ENCODE results near the gene KRTAP5-8. TPM values are rescaled to one million over a fixed set of nuclear protein-coding genes. Genes with fewer than 3 reads are reported as not detected.

The KRTAP5-8 gene
- total and polyA plus RNA-seq, 2 experiments from 2014 or later = not detected

GRCh38 chr11:71562120-71562519 lies 24.3 kb downstream of the KRTAP5-8 start:
- H3K9me2 ChIP-seq (ENCODE audit: insufficient read depth) = no peaks in the 10 kb centered on the region
- no peak for DNase-seq (ENCODE audit: low spot score)
- no peak overlapping the region for H3K4me3 Mint-ChIP-seq
- H2AFZ ChIP-seq = no peak overlapping the region
- no peaks in the 10 kb centered on the region for H3K27me3 ChIP-seq (ENCODE audit: insufficient read depth)
- H3K36me3 Mint-ChIP-seq (ENCODE audit: low read depth) = peaks cover 9% of the 10 kb centered on the region
- peaks cover 8% of the 10 kb centered on the region for H3K27me3 Mint-ChIP-seq (ENCODE audit: insufficient read depth, low read depth, poor library complexity)
- no peaks in the 10 kb centered on the region for H3F3A ChIP-seq (replicated peaks; ENCODE audit: low read depth)
- TF ChIP-seq CREB1 (CRISPR knock-in tag; IDR thresholded peaks at IDR 0.05; ENCODE audit: low read depth) (no peak), NANOG (IDR thresholded peaks at IDR 0.05; ENCODE audit: borderline replicate concordance) (no peak), CTCF (conservative IDR thresholded peaks at IDR 0.05; ENCODE audit: low read depth in 2 of 2) (no peak), ETS1 (IDR thresholded peaks at IDR 0.05) (no peak), POLR2AphosphoS5 (IDR thresholded peaks at IDR 0.05; ENCODE audit: low read depth) (no peak), STAT1 (IDR thresholded peaks at IDR 0.05; ENCODE audit: unreplicated experiment) (no peak), ZNF114 (CRISPR knock-in tag; IDR thresholded peaks at IDR 0.05) (no peak), JUNB (IDR thresholded peaks at IDR 0.05; ENCODE audit: unreplicated experiment) (no peak), ZNF331 (CRISPR knock-in tag; IDR thresholded peaks at IDR 0.05; ENCODE audit: low read depth) (no peak)
- TF ChIP-seq, protein P1, sequence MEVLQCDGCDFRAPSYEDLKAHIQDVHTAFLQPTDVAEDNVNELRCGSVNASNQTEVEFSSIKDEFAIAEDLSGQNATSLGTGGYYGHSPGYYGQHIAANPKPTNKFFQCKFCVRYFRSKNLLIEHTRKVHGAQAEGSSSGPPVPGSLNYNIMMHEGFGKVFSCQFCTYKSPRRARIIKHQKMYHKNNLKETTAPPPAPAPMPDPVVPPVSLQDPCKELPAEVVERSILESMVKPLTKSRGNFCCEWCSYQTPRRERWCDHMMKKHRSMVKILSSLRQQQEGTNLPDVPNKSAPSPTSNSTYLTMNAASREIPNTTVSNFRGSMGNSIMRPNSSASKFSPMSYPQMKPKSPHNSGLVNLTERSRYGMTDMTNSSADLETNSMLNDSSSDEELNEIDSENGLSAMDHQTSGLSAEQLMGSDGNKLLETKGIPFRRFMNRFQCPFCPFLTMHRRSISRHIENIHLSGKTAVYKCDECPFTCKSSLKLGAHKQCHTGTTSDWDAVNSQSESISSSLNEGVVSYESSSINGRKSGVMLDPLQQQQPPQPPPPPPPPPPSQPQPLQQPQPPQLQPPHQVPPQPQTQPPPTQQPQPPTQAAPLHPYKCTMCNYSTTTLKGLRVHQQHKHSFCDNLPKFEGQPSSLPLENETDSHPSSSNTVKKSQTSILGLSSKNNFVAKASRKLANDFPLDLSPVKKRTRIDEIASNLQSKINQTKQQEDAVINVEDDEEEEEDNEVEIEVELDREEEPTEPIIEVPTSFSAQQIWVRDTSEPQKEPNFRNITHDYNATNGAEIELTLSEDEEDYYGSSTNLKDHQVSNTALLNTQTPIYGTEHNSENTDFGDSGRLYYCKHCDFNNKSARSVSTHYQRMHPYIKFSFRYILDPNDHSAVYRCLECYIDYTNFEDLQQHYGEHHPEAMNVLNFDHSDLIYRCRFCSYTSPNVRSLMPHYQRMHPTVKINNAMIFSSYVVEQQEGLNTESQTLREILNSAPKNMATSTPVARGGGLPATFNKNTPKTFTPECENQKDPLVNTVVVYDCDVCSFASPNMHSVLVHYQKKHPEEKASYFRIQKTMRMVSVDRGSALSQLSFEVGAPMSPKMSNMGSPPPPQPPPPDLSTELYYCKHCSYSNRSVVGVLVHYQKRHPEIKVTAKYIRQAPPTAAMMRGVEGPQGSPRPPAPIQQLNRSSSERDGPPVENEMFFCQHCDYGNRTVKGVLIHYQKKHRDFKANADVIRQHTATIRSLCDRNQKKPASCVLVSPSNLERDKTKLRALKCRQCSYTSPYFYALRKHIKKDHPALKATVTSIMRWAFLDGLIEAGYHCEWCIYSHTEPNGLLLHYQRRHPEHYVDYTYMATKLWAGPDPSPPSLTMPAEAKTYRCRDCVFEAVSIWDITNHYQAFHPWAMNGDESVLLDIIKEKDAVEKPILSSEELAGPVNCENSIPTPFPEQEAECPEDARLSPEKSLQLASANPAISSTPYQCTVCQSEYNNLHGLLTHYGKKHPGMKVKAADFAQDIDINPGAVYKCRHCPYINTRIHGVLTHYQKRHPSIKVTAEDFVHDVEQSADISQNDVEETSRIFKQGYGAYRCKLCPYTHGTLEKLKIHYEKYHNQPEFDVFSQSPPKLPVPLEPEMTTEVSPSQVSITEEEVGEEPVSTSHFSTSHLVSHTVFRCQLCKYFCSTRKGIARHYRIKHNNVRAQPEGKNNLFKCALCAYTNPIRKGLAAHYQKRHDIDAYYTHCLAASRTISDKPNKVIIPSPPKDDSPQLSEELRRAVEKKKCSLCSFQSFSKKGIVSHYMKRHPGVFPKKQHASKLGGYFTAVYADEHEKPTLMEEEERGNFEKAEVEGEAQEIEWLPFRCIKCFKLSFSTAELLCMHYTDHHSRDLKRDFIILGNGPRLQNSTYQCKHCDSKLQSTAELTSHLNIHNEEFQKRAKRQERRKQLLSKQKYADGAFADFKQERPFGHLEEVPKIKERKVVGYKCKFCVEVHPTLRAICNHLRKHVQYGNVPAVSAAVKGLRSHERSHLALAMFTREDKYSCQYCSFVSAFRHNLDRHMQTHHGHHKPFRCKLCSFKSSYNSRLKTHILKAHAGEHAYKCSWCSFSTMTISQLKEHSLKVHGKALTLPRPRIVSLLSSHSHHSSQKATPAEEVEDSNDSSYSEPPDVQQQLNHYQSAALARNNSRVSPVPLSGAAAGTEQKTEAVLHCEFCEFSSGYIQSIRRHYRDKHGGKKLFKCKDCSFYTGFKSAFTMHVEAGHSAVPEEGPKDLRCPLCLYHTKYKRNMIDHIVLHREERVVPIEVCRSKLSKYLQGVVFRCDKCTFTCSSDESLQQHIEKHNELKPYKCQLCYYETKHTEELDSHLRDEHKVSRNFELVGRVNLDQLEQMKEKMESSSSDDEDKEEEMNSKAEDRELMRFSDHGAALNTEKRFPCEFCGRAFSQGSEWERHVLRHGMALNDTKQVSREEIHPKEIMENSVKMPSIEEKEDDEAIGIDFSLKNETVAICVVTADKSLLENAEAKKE (CRISPR knock-in tag; IDR thresholded peaks at IDR 0.05) = no peak
- TF ChIP-seq, protein P2, sequence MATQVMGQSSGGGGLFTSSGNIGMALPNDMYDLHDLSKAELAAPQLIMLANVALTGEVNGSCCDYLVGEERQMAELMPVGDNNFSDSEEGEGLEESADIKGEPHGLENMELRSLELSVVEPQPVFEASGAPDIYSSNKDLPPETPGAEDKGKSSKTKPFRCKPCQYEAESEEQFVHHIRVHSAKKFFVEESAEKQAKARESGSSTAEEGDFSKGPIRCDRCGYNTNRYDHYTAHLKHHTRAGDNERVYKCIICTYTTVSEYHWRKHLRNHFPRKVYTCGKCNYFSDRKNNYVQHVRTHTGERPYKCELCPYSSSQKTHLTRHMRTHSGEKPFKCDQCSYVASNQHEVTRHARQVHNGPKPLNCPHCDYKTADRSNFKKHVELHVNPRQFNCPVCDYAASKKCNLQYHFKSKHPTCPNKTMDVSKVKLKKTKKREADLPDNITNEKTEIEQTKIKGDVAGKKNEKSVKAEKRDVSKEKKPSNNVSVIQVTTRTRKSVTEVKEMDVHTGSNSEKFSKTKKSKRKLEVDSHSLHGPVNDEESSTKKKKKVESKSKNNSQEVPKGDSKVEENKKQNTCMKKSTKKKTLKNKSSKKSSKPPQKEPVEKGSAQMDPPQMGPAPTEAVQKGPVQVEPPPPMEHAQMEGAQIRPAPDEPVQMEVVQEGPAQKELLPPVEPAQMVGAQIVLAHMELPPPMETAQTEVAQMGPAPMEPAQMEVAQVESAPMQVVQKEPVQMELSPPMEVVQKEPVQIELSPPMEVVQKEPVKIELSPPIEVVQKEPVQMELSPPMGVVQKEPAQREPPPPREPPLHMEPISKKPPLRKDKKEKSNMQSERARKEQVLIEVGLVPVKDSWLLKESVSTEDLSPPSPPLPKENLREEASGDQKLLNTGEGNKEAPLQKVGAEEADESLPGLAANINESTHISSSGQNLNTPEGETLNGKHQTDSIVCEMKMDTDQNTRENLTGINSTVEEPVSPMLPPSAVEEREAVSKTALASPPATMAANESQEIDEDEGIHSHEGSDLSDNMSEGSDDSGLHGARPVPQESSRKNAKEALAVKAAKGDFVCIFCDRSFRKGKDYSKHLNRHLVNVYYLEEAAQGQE (IDR thresholded peaks at IDR 0.05; ENCODE audit: unreplicated experiment) = no peak
- no peak overlapping the region for H3K27ac Mint-ChIP-seq
- H3K4me1 ChIP-seq (ENCODE audit: insufficient read depth) = peaks cover 8% of the 10 kb centered on the region; the same call in 1 of the 2 replicates
- no peaks in the 10 kb centered on the region for H4K20me1 ChIP-seq (replicated peaks; ENCODE audit: insufficient read depth)
- H3K4me2 ChIP-seq = no peak overlapping the region
- ATAC-seq = no peak
- no peak overlapping the region for H3K4me3 ChIP-seq
- no peak overlapping the region for H3K27ac ChIP-seq (ENCODE audit: low read depth)
- peaks cover 22% of the 10 kb centered on the region for H3K4me1 Mint-ChIP-seq
- H3K36me3 ChIP-seq (ENCODE audit: insufficient read depth) = peaks cover 3% of the 10 kb centered on the region; the same call in 1 of the 2 replicates
- H3K79me2 ChIP-seq (replicated peaks; ENCODE audit: insufficient read depth) = no peaks in the 10 kb centered on the region
- H3K9me3 Mint-ChIP-seq = peaks cover 37% of the 10 kb centered on the region
